ENCODE measurements around the gene MMP1.

DNA sequence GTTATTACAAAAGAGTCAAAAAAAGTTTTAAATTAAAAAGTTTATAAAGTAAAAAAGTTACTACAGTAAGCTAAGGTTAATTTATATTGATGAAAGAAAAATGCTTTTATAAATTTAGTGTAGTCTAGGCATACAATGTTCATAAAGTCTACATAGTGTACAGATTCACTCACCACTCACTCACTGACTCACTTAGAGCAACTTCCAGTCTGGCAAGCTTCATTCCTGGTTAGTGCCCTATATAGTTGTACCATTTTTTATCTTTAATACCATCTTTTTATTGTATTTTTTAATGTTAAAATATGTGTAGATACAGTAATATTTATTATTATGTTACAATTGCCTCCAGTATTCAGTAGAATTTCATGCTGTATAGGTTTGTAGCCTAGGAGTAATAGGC lies 14.9 kb downstream of the MMP1 start:
- TF ChIP-seq, protein P1, sequence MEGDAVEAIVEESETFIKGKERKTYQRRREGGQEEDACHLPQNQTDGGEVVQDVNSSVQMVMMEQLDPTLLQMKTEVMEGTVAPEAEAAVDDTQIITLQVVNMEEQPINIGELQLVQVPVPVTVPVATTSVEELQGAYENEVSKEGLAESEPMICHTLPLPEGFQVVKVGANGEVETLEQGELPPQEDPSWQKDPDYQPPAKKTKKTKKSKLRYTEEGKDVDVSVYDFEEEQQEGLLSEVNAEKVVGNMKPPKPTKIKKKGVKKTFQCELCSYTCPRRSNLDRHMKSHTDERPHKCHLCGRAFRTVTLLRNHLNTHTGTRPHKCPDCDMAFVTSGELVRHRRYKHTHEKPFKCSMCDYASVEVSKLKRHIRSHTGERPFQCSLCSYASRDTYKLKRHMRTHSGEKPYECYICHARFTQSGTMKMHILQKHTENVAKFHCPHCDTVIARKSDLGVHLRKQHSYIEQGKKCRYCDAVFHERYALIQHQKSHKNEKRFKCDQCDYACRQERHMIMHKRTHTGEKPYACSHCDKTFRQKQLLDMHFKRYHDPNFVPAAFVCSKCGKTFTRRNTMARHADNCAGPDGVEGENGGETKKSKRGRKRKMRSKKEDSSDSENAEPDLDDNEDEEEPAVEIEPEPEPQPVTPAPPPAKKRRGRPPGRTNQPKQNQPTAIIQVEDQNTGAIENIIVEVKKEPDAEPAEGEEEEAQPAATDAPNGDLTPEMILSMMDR (IDR thresholded peaks at IDR 0.05; ENCODE audit: low read length), result no peak
- no peak for TF ChIP-seq EZH2 (IDR thresholded peaks at IDR 0.05; ENCODE audit: borderline replicate concordance, low read length)

Measured in OCI-LY1 (cell line).